Left cardiac atrium (tissue), 4 donors: ENCODE results near the gene GCNT1. TPM values are rescaled to one million over a fixed set of nuclear protein-coding genes. Genes with fewer than 3 reads are reported as not detected.
"Not testable (repeated sequence)": the region's sequence is repeated elsewhere in the genome, so short reads cannot be mapped to it uniquely, and the experiment has no call there.

Experiments used
- ATAC-seq, 2 donors: fragments of 200-7000 bp; cut with Tn5 transposase; one replicate each; pipeline ENCODE4 v1.9.1; 2020; ENCODE audit warnings: mild to moderate bottlenecking in 2 of 2, moderate library complexity in 2 of 2
- DNase-seq: peaks from one replicate; pipeline ENCODE4 v3.0.0-alpha.2; 2020
- intact Hi-C, 2 donors: fragments of 100-400 bp; cut with DNase I; formaldehyde crosslinking; loops; one replicate each; pipeline versions ENCODE4 v1.14.1 to v1.15.1; 2022 to 2023
- total RNA-seq, 2 donors: library from RNA; stranded (reverse); fragmentation: NEBNext Ultra II Directional; extraction: Animal tissue kit (Norgen Biotek cat#: 25700); gene quantifications; one replicate each; pipeline ENCODE4 v1.2.1, GENCODE V29; 2021
- donor health status: DM: no; HTN: yes; CAD: no.
- donor health status: DM: no; HTN: yes; CAD: no; lungs with severe emphysema.
- donor health status: DM: yes; HTN: yes; CAD: no.
- donor health status: Dilated cardiomyopathy.

The GCNT1 gene
- total RNA-seq, 2 donors from 2014 or later: 4.3 to 8.4 TPM

GRCh38 chr9:76523617-76524200 is 64.7 kb downstream of the GCNT1 start:
- ATAC-seq, intact Hi-C loops, DNase-seq: not testable (repeated sequence)

GRCh38 chr9:76525196-76525595 is 66.2 kb downstream of the GCNT1 start:
- DNase-seq: no peak
- ATAC-seq: no peak
- intact Hi-C loops: no loop called here

DNA sequence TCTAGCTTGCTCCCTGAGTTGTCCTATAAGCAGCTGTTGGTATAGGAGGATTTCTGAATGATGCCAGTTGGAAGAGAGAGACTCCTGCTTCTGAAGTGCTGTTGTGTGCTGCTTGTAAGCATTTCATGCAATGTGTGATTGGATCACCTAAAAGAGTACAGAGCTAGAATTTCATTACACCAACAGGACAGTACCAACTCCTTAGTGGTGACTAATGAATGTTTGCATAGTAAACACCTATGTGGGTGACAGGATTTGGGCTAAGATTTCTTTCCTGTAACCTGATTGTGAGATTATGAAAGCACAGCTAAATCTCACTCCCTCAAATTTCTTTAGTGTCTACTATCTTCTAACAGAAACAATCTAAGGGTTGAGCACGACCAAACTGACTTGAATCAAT is 67.0 kb downstream of the GCNT1 start:
- ATAC-seq (no peak), DNase-seq (no peak)
- intact Hi-C loops: no loop called here

GRCh38 chr9:76528056-76528455 is 69.1 kb downstream of the GCNT1 start:
- intact Hi-C loops: no loop called here
- ATAC-seq: no peak
- DNase-seq: no peak

DNA sequence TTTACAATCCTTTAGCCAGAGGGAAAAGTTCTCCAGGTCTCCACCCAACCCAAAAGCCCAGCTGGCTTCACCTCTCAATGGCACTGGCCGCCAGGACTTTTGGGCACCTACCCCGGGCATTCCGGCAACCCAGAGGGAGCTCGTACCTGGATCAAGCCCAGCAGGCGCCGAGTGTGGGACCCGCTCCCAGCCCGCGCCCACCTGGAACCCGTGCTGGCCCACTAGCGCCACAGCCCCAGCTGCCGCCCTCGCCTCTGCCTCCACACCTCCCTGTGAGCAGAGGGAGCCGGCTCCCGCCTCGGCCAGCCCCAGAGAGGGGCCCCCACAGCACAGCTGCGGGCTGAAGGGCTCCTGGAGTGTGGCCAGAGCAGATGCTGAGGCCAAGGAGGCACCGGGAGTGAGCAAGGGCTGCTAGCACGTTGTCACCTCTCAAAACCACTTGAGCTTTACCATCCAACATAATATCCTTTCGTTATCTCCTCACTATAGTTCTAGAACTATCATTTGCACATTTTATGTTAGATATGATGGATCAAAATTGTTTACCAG is 69.7 kb downstream of the GCNT1 start:
- intact Hi-C loops: no loop called here
- ATAC-seq: no peak
- DNase-seq: no peak

GRCh38 chr9:76529653-76530052 is 70.7 kb downstream of the GCNT1 start:
- ATAC-seq (peak in 1 of 2 donors; percentile 37), DNase-seq (no peak)
- intact Hi-C loops: loop anchor here in 1 of 2 donors (10.0 kb wide), 1 partner anchor 45 kb away; no protein-coding TSS in a partner anchor

DNA sequence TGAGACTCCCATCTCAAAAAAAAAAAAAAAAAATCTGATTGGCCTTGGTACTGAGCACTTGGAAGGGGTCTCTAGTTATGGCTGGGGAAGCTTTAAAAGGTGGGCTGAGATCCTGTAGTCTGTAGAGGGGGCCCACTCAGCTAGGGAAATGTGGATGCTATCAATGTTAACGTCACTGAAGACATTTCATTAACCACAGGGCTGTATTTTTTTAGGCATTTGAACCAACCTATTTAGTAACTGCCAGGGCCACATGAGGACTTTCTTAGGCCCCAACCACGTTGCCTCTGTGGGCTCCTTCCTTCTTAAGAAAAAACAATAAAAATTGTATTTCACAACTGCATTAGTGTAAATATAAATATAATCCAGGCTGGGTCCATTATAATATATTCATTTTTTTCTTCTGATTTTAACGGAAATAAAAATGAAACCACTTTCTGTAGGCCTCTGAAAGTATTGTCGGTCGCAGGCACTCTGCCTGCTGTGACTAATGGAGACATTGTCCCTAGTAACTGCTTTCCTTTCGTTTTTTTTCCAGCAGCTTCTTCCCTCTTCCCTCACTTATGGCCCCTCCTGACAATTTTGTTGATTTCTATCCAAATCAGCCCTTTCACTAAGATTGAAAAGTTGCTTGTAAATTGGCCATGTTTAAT is 71.6 kb downstream of the GCNT1 start:
- ATAC-seq (peak; percentile 23 to 44), DNase-seq (peak; percentile 34)
- intact Hi-C loops: loop anchor here in 1 of 2 donors (10.0 kb wide), 1 partner anchor 46 kb away; no protein-coding TSS in a partner anchor

DNA sequence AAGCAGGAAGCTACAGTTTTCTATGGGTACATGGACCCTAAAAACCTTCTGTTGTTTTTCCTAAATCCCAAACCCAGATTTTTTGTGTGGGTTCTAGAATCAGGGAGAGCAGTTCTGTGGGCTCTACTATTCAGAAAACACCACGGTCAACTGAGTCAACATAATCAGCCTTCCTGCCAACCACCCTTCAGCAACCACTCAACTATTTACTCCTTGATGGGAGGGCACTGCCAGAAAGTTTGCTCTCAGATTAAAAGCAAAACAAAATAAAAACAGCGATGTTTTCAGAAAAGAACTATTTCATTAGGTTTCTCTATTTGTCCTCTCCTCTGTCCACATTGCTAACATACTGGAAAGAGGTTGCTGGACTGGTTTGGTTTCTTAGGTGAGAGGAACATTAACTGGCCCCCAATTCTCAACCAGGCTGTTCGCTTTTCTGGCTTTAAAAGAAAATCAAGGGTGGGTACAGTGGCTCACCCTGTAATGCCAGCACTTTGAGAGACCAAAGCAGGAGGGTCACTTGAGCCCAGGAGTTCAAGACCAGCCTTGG is 72.3 kb downstream of the GCNT1 start:
- ATAC-seq: peak in 1 of 2 donors; percentile 32
- intact Hi-C loops: loop anchor here in 1 of 2 donors (10.0 kb wide), 1 partner anchor 47 kb away; no protein-coding TSS in a partner anchor
- DNase-seq: no peak

GRCh38 chr9:76532877-76533276 is 73.9 kb downstream of the GCNT1 start:
- intact Hi-C loops: loop anchor here in 1 of 2 donors (10.0 kb wide), 1 partner anchor 48 kb away; no protein-coding TSS in a partner anchor
- not testable (repeated sequence) for DNase-seq, ATAC-seq

GRCh38 chr9:76534026-76534425 is 75.0 kb downstream of the GCNT1 start:
- DNase-seq: no peak

DNA sequence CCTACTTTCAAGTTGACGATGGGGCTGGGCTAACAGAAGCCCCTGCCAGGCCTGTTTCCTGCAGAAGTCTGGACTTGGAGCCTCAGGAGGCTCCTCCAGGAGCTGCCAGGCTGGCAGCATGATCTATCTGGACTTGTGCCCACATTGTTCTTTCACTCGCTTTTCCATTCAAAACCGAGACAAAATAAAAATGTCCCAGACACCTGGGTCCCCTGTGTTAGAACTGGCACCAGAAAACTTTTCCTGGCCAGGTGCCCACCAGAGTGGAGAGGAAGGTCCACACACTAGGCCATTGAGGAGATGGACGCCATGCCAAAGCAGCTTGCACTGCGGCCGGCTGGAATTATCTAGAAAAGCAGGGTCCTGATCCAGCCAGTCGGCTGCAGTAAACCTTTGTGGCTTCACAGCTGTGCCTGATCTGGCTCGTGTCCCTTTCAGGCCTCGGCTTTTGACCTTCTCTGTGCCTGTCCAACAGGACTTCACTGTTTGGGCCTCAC is 78.2 kb downstream of the GCNT1 start:
- DNase-seq: peak; percentile 67
- intact Hi-C loops: loop anchor here in 1 of 2 donors (10.0 kb wide), 1 partner anchor 52 kb away; no protein-coding TSS in a partner anchor
- ATAC-seq: peak; percentile 80 to 81

More at GRCh38 chr9:76534026-76534425, 75.0 kb downstream of the GCNT1 start:
- intact Hi-C loops: loop anchor here in 1 of 2 donors (10.0 kb wide), 1 partner anchor 49 kb away; no protein-coding TSS in a partner anchor
- no peak for ATAC-seq

GRCh38 chr9:76539180-76539579 is 80.2 kb downstream of the GCNT1 start:
- DNase-seq (no peak), ATAC-seq (no peak)
- intact Hi-C loops: loop anchor here in 1 of 2 donors (10.0 kb wide), 1 partner anchor 54 kb away; no protein-coding TSS in a partner anchor

DNA sequence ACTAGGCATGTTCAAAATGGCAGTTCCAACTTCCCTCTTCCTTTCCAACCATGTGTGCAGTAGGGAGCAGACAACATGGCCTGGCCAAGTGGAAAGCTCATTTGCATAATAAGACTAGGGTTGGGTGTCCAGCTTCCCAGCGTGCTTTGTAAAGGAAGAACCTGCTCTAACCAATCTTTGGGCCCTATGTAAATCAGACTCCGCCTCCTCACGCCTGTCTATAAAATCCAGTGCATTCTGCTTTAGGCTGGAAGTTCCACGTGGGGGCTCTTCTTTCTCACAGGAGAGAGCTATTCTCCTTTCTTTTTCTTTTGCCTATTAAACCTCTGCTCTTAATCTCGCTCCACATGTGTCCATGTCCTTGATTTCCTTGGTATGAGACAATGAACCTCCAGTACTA is 83.4 kb downstream of the GCNT1 start:
- ATAC-seq (no peak), DNase-seq (no peak)
- intact Hi-C loops: no loop called here

GRCh38 chr9:76545191-76545590 is 86.2 kb downstream of the GCNT1 start:
- intact Hi-C loops: no loop called here
- DNase-seq (no peak), ATAC-seq (no peak)

GRCh38 chr9:76552181-76552580 is 93.2 kb downstream of the GCNT1 start:
- DNase-seq (no peak), ATAC-seq (no peak)
- intact Hi-C loops: no loop called here

DNA sequence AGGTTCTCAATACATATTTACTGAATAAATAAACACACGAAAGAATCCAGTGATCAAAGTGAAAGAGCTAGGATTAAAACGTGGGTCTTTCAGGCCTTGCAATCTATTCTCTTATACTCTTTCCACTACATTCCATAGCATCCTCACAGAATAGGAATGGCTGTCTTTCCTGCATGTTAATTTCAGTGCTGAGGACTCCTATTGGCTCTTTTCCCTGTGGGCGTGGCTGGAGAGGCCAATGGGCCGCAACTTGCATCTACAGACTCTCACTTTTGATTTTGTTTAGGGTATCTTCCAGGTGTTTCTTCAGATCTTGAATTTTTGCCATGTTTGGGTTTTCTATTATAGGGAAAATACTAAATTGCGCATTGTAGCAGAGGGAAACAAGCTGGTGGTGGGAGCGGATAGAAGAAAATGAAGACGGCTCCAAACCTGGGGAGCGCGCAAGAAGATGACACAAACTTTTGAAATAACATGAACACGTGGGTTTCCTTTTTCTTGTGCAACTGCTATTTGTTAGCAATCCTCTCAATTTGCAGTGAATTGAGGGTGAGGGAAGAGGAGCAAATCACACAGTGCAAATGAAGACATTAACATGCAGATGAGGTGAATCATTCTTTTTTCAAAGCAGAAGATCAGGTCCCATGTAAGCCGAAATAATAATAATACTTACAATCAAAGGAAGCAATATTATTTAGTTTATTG is 93.9 kb downstream of the GCNT1 start:
- DNase-seq (no peak), ATAC-seq (no peak)
- intact Hi-C loops: no loop called here

- ATAC-seq: no peak
- DNase-seq: no peak
- intact Hi-C loops: no loop called here
Observed at GRCh38 chr9:76553680-76554079, 94.7 kb downstream of the GCNT1 start.
